Measurements from ENCODE around the gene ANAPC16.
"Not testable (repeated sequence)": the region's sequence is repeated elsewhere in the genome, so short reads cannot be mapped to it uniquely, and the experiment has no call there.

ANAPC16 gene

GRCh38 chr10:72277340-72277995 lies 61.7 kb downstream of the ANAPC16 start:
- no peak for DNase-seq (ENCODE audit: low read depth in 4 of 4, low spot score in 1 of 4)

DNA sequence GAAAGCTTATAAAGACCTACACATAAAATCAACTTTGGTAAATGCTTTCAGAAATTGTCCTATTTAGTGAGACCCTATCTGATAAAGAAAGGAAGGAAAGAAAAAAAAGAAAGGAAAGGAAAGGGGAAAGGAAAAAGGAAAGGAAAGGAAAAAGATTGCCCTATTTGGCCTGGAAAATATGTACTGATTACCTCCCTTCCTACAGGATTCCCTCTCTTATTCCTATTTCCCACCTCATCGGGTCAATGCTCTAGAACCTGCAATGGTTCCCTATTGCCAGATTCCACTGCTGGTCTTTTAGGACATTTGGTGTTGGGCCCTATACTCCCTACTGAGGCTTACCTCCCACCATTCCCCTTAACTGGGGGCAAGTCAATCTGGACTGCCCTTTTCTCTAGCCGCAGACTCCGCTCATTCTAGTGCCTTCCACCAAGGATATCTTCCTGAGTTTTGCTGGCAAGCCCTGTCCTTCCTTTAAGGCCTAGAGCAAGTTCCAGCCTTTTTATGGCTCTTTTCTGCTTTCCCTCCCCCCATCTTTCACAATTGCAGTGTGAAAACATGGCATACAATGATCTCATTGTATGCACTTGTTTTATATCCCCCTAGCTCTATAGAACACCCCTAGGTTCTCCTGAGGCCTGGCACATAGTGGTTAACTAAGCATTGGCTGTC lies 62.3 kb downstream of the ANAPC16 start:
- no peak for DNase-seq (ENCODE audit: low read depth in 4 of 4, low spot score in 1 of 4)

- DNase-seq (ENCODE audit: low read depth in 4 of 4, low spot score in 1 of 4), result no peak
These were observed 63.0 kb downstream of the ANAPC16 start for GRCh38 chr10:72278668-72279393.

- DNase-seq (ENCODE audit: low read depth in 4 of 4, low spot score in 1 of 4), result not testable (repeated sequence)
These were observed 63.8 kb downstream of the ANAPC16 start for GRCh38 chr10:72279587-72279986.

GRCh38 chr10:72283131-72283530 lies 67.3 kb downstream of the ANAPC16 start:
- no peak for DNase-seq (ENCODE audit: low read depth in 4 of 4, low spot score in 1 of 4)
